GM18870 (cell line): ENCODE results near the gene UBC.

Source experiments
- ATAC-seq: cut with Tn5 transposase; IDR thresholded peaks from one replicate; pipeline ENCODE4 v1.9.1; 2021; ENCODE audit warnings: moderate library complexity; ENCODE audit not compliant: unreplicated experiment

The UBC gene

GRCh38 chr12:124914392-124915238, at the start of gene UBC:
TSS of gene UBC (minus strand) at chr12:124914650. CDS start at chr12:124913771, 879 bp downstream.
- no peak for ATAC-seq

GRCh38 chr12:124963211-124963610, 48.8 kb upstream of the UBC start:
- no peak for ATAC-seq

GRCh38 chr12:124961055-124961454, 46.6 kb upstream of the UBC start:
- no peak for ATAC-seq

- ATAC-seq: no peak
Measured at GRCh38 chr12:124956571-124956970, 42.1 kb upstream of the UBC start.

- ATAC-seq: no peak
Measured at GRCh38 chr12:124954771-124955170, 40.3 kb upstream of the UBC start.

- no peak for ATAC-seq
Measured at GRCh38 chr12:124953689-124954405, 39.4 kb upstream of the UBC start.

- no peak for ATAC-seq
Measured at GRCh38 chr12:124952801-124953200, 38.4 kb upstream of the UBC start.

- no peak for ATAC-seq
Measured at GRCh38 chr12:124952295-124952694, 37.8 kb upstream of the UBC start.

- ATAC-seq: no peak
Measured at GRCh38 chr12:124949779-124950728, 35.6 kb upstream of the UBC start.

GRCh38 chr12:124949066-124949465, 34.6 kb upstream of the UBC start:
- no peak for ATAC-seq

GRCh38 chr12:124947561-124948398, 33.3 kb upstream of the UBC start:
- no peak for ATAC-seq

GRCh38 chr12:124947013-124947412, 32.6 kb upstream of the UBC start:
- no peak for ATAC-seq

GRCh38 chr12:124946447-124946793, 32.0 kb upstream of the UBC start:
- no peak for ATAC-seq

GRCh38 chr12:124941170-124941527, 26.7 kb upstream of the UBC start:
- no peak for ATAC-seq

GRCh38 chr12:124940393-124941169, 26.1 kb upstream of the UBC start:
- ATAC-seq: peak; percentile 31

GRCh38 chr12:124940143-124940392, 25.6 kb upstream of the UBC start:
- no peak for ATAC-seq

- peak; percentile 72 for ATAC-seq
Measured at GRCh38 chr12:124939421-124940142, 25.1 kb upstream of the UBC start.

GRCh38 chr12:124939079-124939420, 24.6 kb upstream of the UBC start:
- ATAC-seq: peak; percentile 36

- no peak for ATAC-seq
Measured at GRCh38 chr12:124938587-124938986, 24.1 kb upstream of the UBC start.
